DMS114 treated with DMSO at 0.1 percent for 48 hours (cell line): ENCODE measurements around the gene PLXNC1.
A peak's percentile ranks its signal among the peaks of the same experiment; 100 is the strongest.

Experiments used
- DNase-seq: peaks from one replicate; lab custom pipeline; 2025; ENCODE audit not compliant: unreplicated experiment; lab: John Stamatoyannopoulos, UW

PLXNC1 gene

DNA sequence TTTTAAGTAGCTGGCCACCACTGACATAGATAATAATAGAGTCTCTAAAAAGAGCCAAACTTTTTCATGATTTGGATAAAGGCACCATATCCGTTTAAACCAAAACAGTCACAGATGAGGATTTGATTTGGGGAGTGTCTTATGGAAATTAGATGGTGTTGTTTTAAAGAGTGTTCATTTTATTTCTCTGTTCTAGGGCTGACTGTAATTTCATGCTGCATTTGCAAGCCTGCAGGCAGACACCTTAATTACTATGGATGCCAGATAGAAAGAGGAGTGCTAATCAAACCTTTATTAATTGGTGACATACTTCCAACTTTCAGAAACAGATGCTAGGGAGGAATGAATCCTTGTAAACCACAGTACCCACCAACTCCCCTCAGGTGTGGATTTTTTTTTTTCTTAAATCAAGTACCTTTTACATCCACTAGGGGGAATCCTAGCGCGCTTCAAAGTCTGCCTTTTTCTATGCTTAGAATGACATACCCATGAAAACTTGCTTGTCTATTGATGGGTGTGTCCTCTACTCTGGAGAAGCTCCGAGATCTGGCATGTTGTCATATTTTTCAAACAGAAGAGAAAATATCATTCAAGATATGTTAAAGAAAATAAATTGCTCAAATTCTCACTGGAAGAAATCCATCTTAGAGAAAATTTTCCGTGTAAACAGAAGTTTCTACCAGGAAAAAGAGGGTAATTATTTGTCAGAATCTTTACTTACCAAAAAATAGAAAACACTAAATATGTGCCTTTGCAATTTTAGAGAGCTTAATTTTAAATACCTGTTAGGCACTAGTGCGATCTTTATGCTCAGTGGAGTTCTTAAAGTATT is 14.2 kb upstream of the PLXNC1 start:
- peak; percentile 49 for DNase-seq

DNA sequence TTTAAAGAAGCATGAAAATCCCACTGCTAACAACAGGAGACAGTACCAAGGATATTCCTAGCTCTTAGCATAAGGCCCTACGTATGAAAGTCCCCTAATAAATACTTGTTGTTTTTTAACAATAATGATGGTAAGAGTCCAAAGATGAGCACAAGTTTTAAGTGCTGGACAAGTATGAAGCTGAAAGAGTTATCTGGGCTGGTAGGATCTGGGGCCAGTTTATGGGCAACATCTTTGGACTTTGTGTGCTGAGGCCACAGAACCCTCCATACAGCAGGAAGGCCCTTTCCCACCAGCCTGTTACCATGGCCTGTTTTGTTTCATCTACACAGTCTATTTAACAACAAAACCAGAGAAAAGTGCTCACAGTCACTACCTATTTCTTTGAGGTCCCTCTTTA is 12.5 kb upstream of the PLXNC1 start:
- no peak for DNase-seq

DNA sequence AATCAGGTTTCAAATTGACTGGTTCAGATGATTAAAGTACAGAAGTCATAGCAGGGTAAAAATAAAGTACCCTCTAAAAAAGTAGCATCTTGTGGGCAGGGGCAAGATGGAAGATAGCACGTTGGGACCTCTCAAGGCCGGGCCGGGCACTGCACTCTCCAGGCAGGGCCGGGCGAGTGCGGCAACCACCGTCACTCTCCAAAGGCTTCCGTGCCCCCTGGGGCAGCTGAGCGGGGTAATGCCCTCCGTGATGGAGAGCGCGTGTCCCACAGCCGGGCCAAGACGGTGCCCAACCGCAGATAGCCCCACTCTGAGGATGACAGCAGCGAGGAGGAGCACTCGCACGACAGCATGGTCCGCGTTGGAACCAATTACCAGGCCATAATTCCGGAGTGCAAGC is 8.6 kb upstream of the PLXNC1 start:
- DNase-seq, result no peak

DNA sequence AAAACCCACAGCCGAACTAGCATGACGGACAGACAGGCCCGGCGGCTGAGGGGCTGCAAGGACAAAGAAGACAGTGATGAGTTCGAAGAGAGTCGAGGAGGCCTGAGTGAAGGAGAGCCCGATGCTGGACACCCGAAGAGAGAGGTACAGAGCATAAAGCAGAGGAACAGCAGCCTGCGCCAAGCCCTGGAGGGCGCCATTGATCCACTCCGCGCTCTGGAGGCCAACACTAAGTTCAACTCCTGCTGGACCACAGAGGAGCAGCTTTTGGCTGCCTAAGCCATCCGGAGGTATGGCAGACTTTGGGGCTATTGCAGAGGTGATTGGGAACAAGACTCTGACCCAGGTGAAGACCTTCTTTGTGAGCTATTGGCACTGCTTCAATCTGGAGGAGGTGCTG is 7.8 kb upstream of the PLXNC1 start:
- no peak for DNase-seq

DNA sequence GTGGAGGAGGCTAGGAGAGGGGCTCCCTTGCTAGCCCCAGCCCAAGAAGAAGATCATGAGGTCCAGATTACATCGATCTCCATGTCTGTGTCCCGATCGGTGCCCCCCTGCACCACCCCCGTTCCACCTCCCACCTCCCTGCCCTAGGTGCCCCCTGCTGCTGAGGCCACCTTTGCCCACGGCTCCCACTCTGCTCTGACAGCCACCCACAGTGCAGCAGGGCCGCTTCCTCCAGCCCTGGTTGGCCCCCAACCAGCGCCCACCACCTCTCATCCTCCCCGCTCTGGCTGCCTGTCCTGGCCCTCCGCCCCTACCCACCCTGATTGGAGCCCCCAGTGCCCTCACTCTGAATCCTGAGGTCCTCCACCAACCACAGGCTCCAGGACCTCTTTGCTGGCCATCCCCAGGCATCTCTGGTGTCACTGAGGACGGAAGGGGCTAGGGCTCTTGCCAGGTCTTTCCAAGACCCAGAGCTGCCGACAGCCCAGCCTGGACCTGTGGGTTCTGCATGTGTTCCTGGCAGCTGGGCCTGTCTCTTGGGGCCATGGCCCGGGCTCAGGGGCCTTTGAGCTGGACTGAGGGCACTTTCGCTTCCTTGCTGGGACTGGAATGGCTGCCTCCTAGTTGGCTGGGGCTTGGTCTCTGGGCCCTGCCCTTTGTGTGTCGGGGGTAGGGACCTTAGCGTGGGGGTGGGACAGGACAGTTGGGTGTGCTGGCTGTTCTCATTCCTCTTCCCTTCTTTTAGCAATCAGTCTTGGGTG is 7.2 kb upstream of the PLXNC1 start:
- no peak for DNase-seq

DNA sequence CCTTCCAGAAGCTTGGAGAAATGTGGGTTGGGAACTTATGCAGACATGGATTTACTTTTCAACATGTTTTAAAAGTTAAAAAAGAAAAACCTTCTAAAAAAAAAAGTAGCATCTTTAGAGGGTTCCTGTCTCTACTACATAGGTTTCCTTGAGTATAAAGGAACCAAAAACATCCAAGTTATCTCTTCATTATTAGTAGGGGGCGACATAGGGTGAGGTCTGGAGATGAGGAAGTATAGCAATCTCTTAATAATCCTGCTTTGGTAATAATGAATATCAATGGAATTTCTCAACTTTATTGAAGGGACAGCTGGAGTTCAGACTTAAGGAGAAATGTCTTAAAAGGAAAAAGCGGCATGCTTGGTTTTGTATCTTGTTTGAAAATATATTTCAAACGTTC is 6.5 kb upstream of the PLXNC1 start:
- DNase-seq, result no peak

DNA sequence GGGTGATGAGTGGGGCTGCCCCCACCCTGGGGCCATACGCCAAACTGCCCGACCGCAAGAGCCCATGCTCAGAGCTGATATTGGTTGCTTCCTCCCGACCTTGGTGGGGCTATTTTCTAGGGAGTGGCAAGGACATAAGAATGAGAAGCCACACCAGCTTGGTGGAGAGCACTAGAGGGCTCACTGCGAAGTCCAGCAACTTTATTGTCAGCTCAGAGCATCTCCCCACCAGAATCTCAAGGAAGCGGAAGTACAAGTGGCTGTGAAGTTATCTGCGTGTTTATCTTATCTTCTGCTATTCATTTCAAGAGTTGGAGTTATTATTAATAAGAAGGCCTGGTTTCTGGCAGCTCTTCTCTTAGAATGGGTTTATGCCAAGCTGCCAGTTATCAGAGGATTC is 4.9 kb upstream of the PLXNC1 start:
- DNase-seq, result no peak

DNA sequence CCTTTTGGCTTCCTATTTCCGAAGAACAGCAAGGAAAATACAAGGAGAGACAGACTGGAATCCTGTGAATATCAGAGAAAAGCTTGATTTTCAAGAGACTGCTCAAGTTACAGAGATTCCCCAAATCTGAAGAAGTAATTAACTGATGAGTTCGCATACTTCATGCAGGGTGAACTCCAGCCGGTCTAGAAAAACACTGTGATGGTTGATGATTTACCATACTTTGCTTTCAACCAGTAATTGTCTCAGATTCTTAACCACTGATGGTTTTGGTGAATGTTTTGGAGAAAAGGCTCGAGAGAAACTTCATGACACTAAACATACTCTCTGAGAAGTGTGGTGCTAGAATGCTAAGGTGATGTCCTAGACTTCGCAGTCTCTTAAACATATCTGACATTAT is 4.4 kb upstream of the PLXNC1 start:
- DNase-seq, result no peak

DNA sequence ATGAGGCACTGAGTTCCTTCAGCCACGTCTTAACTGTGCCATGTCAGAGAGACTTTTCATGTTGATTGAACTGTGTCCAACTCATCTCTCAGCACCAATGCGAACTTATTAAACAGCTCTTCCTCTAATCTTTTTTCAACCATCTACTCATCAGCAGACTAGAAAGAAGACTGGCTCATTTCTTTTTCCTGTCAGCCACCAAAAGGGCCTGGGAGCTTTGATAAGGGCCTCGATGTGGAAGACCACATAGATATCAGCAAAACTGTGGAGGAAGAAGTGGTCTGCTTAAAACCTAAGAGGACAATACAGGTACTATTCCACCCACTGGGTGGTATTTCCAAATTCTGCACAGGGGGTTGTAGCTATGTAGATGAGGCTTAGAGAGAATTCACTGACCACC is 3.6 kb upstream of the PLXNC1 start:
- no peak for DNase-seq

DNA sequence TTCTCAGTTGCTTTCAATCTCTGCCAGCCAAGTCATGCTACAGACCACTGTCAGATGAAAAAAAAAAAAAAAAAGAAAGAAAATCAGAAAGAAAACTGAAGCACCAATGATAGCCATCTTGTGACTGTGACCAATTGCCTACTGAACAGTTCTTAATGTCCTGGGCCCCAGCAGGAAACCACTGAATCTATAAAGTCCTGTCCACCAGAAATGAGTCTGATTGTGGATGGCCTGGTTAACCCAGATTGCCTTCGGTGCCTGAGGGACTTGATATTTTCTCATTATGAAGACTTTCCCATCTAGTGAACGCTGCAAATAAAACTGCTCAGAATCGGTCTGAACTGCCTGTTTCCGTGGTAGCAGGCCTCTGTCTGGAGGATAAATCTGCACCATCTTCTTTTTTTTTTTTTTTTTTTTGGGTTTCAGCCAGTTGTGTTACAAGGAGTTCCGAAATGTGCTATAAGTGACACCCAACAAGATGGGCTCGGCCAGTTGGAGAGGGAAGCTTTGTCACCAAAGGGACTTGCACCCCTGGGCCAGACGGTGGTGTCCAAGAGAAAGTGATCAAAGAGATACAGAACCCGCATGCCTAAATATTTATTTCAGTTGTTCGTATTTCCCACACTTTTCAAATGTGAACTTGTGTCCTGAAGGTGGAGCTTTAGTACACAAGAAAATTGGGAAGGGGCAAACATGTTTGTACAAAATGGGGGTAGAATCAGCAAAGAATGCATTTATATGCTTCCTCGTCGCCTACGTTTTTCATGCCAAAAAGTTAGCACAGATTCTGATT is 3.0 kb upstream of the PLXNC1 start:
- DNase-seq, result peak; percentile 17

DNA sequence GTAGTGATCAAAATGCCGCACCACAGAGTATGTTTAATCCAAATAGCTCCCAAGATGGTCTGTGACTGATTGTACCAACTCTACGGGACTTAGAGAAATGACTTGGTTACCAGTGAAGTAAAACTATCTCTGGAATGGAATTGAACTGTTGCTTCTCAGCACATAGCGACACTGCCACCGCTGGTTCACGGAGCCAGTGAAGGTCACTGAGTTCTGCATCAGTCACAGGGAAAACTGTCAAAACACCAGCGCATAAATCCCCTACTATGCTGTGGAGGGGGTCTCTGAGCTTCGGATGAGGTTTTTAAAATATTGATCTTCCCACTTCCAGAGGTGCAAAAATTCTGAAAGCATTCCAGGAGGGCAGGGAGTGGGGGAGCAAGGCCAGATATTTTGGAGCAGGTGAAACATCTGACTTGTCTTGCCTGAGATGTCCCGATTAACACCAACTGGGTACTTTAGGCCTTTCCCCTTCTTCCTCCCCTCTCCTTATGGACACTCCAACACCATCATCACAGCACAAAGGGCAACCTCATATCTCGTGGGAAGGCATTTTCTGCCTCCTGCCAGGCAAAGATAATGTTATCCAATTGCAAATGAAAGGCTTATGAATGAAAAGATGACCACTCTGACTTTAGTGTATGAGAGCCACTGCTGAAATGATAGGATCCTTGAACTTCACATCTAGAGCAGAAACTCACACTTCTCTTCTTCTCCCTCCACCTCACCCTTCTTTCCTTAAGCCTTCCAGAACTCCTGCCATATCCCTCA is 2.0 kb upstream of the PLXNC1 start:
- DNase-seq, result no peak

DNA sequence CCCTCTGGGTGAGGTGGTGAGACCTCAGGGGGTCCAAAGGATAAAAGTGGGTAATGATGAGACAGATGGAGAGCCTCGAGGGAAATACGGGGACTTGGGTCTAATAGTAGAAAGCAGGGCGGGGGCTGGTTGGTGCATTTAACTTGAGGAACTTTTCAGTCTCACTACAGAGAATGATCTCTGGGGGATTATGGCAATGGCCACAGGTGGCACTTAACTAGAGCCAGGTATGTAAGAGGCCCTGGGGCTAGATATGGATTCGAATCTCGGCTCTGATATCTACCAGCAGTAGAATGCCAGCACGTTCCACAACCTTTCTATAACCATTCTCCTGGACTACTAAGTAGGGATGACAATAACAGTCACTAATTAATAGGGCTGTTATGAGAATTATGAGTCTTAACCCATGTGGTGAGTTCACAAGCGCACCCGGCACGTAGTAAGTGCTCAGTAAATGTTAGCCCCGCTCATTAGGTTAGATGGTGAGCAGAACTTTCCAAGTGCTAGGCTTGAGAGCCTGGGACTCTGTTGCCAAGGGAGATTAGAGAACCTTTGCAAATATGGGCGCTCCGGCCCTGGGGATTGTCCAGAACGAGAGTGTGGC is 888 bp upstream of the PLXNC1 start:
- DNase-seq, result no peak

DNA sequence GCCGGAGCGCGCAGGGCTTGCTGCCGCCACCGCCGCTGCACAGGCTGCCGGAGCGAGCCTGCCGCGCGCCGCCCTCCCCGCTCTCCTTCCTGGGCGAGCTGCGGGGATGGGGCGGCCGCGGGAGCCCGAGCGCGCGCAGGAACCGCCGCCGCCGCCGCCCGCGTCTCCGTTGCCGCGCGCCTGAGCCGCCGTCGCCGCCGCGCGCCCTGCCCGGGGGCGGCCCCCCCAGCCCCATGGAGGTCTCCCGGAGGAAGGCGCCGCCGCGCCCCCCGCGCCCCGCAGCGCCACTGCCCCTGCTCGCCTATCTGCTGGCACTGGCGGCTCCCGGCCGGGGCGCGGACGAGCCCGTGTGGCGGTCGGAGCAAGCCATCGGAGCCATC is 352 bp downstream of the PLXNC1 start:
- no peak for DNase-seq

DNA sequence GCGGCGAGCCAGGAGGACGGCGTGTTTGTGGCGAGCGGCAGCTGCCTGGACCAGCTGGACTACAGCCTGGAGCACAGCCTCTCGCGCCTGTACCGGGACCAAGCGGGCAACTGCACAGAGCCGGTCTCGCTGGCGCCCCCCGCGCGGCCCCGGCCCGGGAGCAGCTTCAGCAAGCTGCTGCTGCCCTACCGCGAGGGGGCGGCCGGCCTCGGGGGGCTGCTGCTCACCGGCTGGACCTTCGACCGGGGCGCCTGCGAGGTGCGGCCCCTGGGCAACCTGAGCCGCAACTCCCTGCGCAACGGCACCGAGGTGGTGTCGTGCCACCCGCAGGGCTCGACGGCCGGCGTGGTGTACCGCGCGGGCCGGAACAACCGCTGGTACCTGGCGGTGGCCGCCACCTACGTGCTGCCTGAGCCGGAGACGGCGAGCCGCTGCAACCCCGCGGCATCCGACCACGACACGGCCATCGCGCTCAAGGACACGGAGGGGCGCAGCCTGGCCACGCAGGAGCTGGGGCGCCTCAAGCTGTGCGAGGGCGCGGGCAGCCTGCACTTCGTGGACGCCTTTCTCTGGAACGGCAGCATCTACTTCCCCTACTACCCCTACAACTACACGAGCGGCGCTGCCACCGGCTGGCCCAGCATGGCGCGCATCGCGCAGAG is 873 bp downstream of the PLXNC1 start:
- DNase-seq, result no peak

DNA sequence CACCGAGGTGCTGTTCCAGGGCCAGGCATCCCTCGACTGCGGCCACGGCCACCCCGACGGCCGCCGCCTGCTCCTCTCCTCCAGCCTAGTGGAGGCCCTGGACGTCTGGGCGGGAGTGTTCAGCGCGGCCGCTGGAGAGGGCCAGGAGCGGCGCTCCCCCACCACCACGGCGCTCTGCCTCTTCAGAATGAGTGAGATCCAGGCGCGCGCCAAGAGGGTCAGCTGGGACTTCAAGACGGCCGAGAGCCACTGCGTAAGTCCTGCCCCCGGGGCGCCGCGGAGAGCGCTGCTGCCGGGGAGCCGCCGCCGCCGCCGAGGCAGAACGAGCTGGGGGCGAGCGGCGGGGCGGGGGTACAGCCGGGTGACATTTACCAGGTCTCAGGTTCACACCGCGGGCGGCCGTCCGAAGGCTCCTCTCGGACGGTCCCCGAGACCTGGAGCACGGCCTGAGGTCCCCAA is 1.4 kb downstream of the PLXNC1 start:
- no peak for DNase-seq

DNA sequence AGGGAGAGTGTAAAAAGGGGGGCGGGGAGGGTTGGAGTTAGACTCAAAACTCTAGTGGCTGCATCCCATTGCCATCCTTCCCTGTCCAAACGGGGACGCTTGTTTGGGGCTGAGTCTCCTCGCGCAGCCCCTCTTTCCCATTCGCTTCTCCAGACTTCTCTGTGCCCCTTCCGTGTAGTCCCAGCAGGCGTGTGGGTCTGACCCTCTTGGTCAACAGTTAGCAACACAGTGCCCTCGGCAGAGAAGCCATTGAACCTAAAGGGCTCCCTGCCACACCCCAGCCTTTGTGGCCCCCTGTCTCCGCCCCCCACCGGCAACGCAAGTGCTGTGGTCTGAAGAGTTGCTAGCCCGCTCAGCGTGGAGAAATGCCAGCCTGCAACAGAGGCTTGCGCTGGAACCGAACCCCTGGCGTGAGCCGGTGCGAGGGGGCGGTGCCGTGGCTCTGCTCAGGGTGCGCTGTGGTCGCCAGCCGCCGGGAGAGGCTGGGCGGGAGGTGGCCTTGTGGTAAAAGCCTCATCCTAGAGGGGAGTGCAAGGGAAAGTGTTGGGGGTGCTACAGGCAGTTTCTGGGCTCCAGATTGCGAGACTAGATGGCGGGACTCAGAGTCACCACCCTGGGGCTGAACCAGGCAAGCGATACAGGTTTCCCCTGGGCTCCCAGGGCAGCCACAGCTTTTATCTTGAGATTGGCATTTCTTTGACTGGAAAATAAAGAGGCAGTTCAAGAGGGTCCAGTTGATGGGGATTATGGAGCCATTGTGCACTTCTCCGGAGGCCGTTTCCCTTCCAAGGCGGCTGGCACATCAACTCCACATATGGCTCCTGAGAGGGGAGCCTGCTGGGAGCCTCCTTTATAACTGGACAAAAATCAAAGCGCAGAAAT is 2.1 kb downstream of the PLXNC1 start:
- no peak for DNase-seq

DNA sequence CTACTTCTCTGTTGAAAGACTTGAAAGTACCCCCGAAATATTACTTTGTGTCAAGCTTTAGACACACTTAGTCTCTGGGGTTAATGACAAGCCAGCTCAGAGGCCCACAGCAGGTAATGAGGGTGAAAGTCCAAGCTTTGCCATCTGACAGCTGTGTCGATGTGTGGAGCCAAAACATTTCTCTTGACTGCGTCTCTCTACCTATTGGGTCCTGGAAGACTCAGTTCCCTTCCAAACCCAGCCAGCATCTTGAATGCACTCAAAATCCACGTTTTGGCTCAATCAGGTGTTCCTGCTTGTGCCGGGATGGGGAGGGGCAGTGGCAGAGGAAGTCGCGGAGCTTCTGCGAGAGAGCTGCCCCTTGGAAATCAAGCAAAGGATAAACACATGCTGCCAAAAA is 3.2 kb downstream of the PLXNC1 start:
- DNase-seq, result no peak

DNA sequence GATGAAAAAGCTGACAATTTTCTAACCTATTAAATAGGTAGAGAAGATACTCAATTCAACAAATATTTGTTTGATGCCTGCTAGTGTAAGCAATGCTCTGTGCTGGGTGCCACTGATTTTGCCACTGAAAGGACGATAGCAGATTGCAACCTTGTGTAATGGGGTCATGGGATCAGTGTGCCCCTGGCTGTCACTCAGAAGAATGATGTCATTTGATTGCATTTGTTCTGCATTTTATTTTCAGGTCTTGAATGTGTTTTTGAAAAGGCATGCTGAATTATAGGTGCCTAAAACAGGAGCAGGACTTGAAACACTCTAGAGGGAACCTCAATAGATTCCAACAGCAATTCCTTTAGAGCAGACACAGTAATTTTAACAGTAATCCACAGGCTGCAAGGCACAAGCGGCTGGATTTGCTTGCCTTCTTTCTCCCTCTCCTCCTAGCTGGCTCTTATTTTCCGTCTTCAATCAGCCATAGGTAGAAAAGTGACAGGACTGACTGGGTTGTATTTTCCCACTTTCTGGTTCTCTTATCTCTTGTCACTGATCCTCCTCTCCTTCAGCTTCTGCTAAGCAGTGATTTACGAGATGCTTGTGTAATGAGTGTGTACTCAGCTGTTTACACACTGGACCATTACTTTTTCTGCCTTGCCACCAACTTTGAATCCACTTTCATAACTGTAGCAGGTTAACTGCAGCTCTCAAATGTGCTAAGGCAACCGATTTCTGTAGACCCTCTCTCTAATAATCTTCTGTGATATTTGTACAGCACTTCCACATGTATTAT is 4.1 kb downstream of the PLXNC1 start:
- DNase-seq, result no peak
